Measurements from ENCODE around the gene TTBK2.

DNA sequence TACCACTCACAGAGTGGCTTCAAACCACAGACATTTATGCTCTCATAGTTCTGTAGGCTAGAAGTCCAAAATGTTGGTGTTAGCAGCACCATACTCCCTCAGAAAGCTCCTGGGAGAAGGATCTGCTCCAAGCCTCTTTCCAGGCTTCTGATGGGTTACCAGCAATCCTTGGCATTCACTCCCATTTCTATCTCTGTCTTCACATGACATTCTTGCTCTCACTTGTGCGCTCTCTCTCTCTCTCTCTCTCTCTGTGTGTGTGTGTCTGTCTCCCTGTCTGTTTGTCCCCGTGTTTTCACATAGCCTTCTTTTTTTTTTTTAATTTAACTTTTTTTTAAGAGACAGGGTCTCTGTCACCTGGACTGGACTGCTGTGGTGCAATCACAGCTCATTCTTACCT is 209.9 kb downstream of the TTBK2 start:
- TF ChIP-seq, protein P1, sequence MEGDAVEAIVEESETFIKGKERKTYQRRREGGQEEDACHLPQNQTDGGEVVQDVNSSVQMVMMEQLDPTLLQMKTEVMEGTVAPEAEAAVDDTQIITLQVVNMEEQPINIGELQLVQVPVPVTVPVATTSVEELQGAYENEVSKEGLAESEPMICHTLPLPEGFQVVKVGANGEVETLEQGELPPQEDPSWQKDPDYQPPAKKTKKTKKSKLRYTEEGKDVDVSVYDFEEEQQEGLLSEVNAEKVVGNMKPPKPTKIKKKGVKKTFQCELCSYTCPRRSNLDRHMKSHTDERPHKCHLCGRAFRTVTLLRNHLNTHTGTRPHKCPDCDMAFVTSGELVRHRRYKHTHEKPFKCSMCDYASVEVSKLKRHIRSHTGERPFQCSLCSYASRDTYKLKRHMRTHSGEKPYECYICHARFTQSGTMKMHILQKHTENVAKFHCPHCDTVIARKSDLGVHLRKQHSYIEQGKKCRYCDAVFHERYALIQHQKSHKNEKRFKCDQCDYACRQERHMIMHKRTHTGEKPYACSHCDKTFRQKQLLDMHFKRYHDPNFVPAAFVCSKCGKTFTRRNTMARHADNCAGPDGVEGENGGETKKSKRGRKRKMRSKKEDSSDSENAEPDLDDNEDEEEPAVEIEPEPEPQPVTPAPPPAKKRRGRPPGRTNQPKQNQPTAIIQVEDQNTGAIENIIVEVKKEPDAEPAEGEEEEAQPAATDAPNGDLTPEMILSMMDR (IDR thresholded peaks at IDR 0.05 in 4 of 5, conservative IDR thresholded peaks at IDR 0.05 in 1 of 5) = no peak
- no peak for TF ChIP-seq POLR2A (IDR thresholded peaks at IDR 0.05)

Data from gastrocnemius medialis (tissue), 4 donors.